SK-N-SH treated with all-trans-retinoic acid at 6 μM for 48 hours (cell line): ENCODE measurements around the gene NHLH2.

Source experiments
- ATAC-seq: fragments of 200-7000 bp; cut with Tn5 transposase; 3 replicates; pipeline ENCODE4 v1.9.1; 2020; ENCODE audit warnings: mild to moderate bottlenecking, moderate library complexity
- ARNTL ChIP-seq: fragments of 450-650 bp; formaldehyde crosslinking; IDR thresholded peaks from 2 replicates; pipeline ENCODE4 v1.5.0; 2020; ENCODE audit warnings: low read depth, mild to moderate bottlenecking, moderate library complexity, borderline replicate concordance
- BACH2 ChIP-seq: fragments of 250-450 bp; sonication (Bioruptor Pico); IDR thresholded peaks from 2 replicates; pipeline ENCODE4 v1.9.0; 2021; ENCODE audit warnings: mild to moderate bottlenecking, borderline replicate concordance
- CSDC2 ChIP-seq: fragments of 250-450 bp; sonication (Bioruptor Pico); IDR thresholded peaks from 2 replicates; pipeline ENCODE4 v1.5.0; 2020; ENCODE audit warnings: mild to moderate bottlenecking, moderate library complexity
- GLIS3 ChIP-seq: fragments of 250-450 bp; sonication (Bioruptor Pico); IDR thresholded peaks from 2 replicates; pipeline ENCODE4 v1.5.0; 2020; ENCODE audit warnings: mild to moderate bottlenecking, moderate library complexity
- OSR1 ChIP-seq: fragments of 250-450 bp; sonication (Bioruptor Pico); IDR thresholded peaks from 2 replicates; pipeline ENCODE4 v1.8.0; 2022; ENCODE audit warnings: moderate library complexity, mild to moderate bottlenecking, inconsistent platforms
- PPARA ChIP-seq: fragments of 250-450 bp; sonication (Bioruptor Pico); IDR thresholded peaks from 2 replicates; pipeline ENCODE4 v1.5.0; 2020; ENCODE audit warnings: mild to moderate bottlenecking, borderline replicate concordance
- TOX ChIP-seq: fragments of 250-450 bp; sonication (Bioruptor Pico); IDR thresholded peaks from 2 replicates; pipeline ENCODE4 v1.8.0; 2021; ENCODE audit warnings: mild to moderate bottlenecking, moderate library complexity, borderline replicate concordance
- ZC3H10 ChIP-seq: fragments of 250-450 bp; sonication (Bioruptor Pico); IDR thresholded peaks from 2 replicates; pipeline ENCODE4 v1.5.1; 2021; ENCODE audit warnings: mild to moderate bottlenecking, moderate library complexity
- ZFP3 ChIP-seq: fragments of 250-450 bp; sonication (Bioruptor Pico); IDR thresholded peaks from 2 replicates; pipeline ENCODE4 v1.5.0; 2020; ENCODE audit warnings: mild to moderate bottlenecking, moderate library complexity
- ZFP30 ChIP-seq: fragments of 450-650 bp; formaldehyde crosslinking; IDR thresholded peaks from 2 replicates; pipeline ENCODE4 v1.5.0; 2022; ENCODE audit warnings: mild to moderate bottlenecking, moderate library complexity
- ZNF565 ChIP-seq: fragments of 450-650 bp; formaldehyde crosslinking; conservative IDR thresholded peaks from 2 replicates; pipeline ENCODE4 v1.5.0; 2020; ENCODE audit warnings: low read depth, mild to moderate bottlenecking, moderate library complexity
- ZNF70 ChIP-seq: fragments of 450-650 bp; formaldehyde crosslinking; IDR thresholded peaks from 2 replicates; pipeline ENCODE4 v1.5.0; 2020; ENCODE audit warnings: mild to moderate bottlenecking, moderate library complexity
- TF ChIP-seq, protein P1 (sequence below): fragments of 250-450 bp; sonication (Bioruptor Pico); IDR thresholded peaks from 2 replicates; pipeline ENCODE4 v1.8.0; 2020; ENCODE audit warnings: mild to moderate bottlenecking, moderate library complexity, borderline replicate concordance
- TF ChIP-seq, protein P2 (sequence below): fragments of 250-450 bp; sonication (Bioruptor Pico); IDR thresholded peaks from 2 replicates; pipeline ENCODE4 v1.5.1; 2021; ENCODE audit warnings: mild to moderate bottlenecking, moderate library complexity
- TF ChIP-seq, protein P3 (sequence below): fragments of 250-450 bp; sonication (Bioruptor Pico); IDR thresholded peaks from 2 replicates; pipeline ENCODE4 v1.5.0; 2020; ENCODE audit warnings: mild to moderate bottlenecking, moderate library complexity
- TF ChIP-seq, protein P4 (sequence below): fragments of 250-450 bp; sonication (Bioruptor Pico); IDR thresholded peaks from 2 replicates; pipeline ENCODE4 v1.8.0; 2021; ENCODE audit warnings: low read depth, mild to moderate bottlenecking, moderate library complexity, borderline replicate concordance
- TF ChIP-seq, protein P5 (sequence below): fragments of 250-450 bp; sonication (Bioruptor Pico); IDR thresholded peaks from 2 replicates; pipeline ENCODE4 v1.5.1; 2020; ENCODE audit warnings: low read depth, mild to moderate bottlenecking, moderate library complexity

The NHLH2 gene

DNA sequence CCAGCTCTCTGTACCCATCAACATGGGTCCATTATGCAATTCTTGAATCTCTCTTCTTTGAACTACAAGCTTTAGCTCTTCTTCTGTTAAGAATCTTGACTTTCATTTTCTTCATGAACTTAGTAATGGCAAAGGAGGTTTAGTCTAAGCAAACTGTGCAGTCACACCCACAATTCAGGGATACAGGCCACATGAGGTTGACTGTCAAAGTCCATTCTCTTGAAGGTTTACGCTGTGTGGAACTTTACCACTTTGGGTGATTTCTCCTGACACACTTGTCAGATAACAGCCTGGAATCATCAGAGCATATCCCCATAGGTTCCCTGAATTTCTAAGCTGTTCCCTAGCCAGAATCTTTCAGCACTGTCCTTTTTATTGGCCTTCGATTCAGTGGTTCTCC, 48.0 kb upstream of the NHLH2 start:
- ATAC-seq = no peak
- TF ChIP-seq, protein P1, sequence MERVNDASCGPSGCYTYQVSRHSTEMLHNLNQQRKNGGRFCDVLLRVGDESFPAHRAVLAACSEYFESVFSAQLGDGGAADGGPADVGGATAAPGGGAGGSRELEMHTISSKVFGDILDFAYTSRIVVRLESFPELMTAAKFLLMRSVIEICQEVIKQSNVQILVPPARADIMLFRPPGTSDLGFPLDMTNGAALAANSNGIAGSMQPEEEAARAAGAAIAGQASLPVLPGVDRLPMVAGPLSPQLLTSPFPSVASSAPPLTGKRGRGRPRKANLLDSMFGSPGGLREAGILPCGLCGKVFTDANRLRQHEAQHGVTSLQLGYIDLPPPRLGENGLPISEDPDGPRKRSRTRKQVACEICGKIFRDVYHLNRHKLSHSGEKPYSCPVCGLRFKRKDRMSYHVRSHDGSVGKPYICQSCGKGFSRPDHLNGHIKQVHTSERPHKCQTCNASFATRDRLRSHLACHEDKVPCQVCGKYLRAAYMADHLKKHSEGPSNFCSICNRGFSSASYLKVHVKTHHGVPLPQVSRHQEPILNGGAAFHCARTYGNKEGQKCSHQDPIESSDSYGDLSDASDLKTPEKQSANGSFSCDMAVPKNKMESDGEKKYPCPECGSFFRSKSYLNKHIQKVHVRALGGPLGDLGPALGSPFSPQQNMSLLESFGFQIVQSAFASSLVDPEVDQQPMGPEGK (CRISPR knock-in tag) = no peak
- TF ChIP-seq, protein P2, sequence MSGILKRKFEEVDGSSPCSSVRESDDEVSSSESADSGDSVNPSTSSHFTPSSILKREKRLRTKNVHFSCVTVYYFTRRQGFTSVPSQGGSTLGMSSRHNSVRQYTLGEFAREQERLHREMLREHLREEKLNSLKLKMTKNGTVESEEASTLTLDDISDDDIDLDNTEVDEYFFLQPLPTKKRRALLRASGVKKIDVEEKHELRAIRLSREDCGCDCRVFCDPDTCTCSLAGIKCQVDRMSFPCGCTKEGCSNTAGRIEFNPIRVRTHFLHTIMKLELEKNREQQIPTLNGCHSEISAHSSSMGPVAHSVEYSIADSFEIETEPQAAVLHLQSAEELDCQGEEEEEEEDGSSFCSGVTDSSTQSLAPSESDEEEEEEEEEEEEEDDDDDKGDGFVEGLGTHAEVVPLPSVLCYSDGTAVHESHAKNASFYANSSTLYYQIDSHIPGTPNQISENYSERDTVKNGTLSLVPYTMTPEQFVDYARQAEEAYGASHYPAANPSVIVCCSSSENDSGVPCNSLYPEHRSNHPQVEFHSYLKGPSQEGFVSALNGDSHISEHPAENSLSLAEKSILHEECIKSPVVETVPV (CRISPR knock-in tag) = no peak
- TF ChIP-seq ZNF565 (CRISPR knock-in tag) = no peak
- TF ChIP-seq, protein P3, sequence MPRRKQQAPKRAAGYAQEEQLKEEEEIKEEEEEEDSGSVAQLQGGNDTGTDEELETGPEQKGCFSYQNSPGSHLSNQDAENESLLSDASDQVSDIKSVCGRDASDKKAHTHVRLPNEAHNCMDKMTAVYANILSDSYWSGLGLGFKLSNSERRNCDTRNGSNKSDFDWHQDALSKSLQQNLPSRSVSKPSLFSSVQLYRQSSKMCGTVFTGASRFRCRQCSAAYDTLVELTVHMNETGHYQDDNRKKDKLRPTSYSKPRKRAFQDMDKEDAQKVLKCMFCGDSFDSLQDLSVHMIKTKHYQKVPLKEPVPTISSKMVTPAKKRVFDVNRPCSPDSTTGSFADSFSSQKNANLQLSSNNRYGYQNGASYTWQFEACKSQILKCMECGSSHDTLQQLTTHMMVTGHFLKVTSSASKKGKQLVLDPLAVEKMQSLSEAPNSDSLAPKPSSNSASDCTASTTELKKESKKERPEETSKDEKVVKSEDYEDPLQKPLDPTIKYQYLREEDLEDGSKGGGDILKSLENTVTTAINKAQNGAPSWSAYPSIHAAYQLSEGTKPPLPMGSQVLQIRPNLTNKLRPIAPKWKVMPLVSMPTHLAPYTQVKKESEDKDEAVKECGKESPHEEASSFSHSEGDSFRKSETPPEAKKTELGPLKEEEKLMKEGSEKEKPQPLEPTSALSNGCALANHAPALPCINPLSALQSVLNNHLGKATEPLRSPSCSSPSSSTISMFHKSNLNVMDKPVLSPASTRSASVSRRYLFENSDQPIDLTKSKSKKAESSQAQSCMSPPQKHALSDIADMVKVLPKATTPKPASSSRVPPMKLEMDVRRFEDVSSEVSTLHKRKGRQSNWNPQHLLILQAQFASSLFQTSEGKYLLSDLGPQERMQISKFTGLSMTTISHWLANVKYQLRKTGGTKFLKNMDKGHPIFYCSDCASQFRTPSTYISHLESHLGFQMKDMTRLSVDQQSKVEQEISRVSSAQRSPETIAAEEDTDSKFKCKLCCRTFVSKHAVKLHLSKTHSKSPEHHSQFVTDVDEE = no peak
- TF ChIP-seq, all 23 proteins: peak for 0

DNA sequence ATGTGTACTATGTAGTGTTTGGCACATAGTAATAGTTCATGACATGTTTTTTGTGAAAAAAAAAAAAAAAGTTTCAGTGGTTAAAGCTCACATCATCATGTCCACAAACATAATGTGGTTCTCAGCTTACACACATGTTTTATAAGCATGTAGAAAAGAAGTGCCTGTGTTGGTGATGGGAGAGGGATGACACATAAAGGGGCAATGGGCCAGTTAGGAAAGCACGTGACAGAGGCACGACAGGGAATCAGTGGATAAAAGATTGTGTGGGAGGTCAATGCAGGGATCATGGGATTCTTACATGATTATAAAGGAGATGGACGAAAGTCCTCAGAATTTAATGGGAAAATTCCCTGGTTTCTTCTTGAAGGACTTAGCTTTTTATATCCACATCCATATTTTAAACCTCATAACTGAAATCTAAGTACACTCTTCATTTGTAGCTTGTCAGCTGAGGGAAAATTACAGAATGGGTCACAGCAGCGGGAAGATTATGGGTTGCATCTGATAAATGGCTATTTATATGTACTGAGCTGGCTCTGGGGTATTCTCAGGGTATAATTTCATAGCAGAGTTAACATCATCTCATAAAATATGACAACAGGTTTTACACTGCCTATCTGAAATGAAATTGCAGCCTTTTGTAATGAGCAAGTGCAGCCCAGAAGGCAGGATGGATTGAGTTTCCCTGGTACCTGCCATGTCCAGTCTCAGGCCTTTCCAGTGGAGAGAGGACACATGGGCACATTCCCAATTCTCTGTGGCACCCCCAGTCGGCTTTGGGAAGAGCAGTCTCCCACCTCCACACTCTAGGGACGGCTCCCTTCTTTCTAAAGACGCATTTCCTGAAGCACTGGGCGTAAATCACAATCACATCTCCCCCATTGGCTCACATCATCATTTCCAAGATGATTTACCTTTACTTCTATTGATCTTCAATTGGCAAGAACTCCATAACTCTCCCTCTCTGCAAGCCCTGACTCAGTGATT, 42.3 kb upstream of the NHLH2 start:
- TF ChIP-seq OSR1 (CRISPR knock-in tag) = no peak
- no peak for TF ChIP-seq ARNTL
- no peak for TF ChIP-seq ZFP3 (CRISPR knock-in tag)
- no peak for TF ChIP-seq ZC3H10
- no peak for TF ChIP-seq GLIS3 (CRISPR knock-in tag)
- TF ChIP-seq, protein P4, sequence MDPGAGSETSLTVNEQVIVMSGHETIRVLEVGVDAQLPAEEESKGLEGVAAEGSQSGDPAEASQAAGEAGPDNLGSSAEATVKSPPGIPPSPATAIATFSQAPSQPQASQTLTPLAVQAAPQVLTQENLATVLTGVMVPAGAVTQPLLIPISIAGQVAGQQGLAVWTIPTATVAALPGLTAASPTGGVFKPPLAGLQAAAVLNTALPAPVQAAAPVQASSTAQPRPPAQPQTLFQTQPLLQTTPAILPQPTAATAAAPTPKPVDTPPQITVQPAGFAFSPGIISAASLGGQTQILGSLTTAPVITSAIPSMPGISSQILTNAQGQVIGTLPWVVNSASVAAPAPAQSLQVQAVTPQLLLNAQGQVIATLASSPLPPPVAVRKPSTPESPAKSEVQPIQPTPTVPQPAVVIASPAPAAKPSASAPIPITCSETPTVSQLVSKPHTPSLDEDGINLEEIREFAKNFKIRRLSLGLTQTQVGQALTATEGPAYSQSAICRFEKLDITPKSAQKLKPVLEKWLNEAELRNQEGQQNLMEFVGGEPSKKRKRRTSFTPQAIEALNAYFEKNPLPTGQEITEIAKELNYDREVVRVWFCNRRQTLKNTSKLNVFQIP (CRISPR knock-in tag) = no peak
- TF ChIP-seq CSDC2 (CRISPR knock-in tag) = no peak
- TF ChIP-seq, protein P1 (CRISPR knock-in tag) = no peak
- TF ChIP-seq TOX (CRISPR knock-in tag) = no peak
- no peak for ATAC-seq

DNA sequence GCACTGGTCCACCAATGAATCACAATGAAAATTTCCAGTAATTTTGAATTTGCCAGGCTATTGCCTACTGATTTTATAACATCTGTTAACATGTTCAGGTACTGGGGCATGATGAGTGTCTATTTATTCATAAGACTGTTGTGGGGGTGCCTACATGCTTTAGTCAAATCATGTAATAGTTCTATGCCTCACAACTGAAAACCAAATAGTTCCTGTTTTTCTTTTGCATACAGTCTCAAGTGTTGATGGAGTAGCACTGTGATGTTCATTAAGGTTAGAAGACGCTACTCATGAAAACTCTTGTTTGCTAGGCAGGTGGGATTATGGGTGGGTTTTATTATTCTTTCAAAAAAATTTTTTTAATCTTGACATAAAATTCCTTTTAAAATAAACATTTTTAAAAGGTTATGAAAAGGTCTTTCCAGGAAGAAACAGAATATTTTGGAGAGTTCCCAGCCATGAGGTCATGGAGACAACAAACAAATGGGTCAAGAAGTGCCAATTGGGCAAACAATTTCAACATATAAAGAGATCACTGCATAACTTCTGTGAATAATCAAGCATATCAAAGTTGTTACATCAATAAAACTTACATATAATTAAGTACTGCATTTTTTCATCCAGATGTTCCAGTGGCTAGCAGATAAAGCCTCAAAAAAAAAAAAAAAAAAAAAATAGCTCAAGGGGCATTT, 40.2 kb upstream of the NHLH2 start:
- ATAC-seq = no peak
- TF ChIP-seq ZFP30 (CRISPR knock-in tag) = no peak
- TF ChIP-seq, protein P3 = no peak
- TF ChIP-seq BACH2 (CRISPR knock-in tag) = no peak
- TF ChIP-seq, protein P5, sequence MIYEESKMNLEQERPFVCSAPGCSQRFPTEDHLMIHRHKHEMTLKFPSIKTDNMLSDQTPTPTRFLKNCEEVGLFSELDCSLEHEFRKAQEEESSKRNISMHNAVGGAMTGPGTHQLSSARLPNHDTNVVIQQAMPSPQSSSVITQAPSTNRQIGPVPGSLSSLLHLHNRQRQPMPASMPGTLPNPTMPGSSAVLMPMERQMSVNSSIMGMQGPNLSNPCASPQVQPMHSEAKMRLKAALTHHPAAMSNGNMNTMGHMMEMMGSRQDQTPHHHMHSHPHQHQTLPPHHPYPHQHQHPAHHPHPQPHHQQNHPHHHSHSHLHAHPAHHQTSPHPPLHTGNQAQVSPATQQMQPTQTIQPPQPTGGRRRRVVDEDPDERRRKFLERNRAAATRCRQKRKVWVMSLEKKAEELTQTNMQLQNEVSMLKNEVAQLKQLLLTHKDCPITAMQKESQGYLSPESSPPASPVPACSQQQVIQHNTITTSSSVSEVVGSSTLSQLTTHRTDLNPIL = no peak
- TF ChIP-seq ZNF70 (CRISPR knock-in tag) = no peak
- TF ChIP-seq, protein P1 (CRISPR knock-in tag) = no peak
- TF ChIP-seq PPARA (CRISPR knock-in tag) = no peak
- TF ChIP-seq ZFP3 (CRISPR knock-in tag) = no peak
- TF ChIP-seq OSR1 (CRISPR knock-in tag) = no peak
- TF ChIP-seq, all 23 proteins: peak for 0
